ENCODE measurements around the gene DIDO1.

The DIDO1 gene

DNA sequence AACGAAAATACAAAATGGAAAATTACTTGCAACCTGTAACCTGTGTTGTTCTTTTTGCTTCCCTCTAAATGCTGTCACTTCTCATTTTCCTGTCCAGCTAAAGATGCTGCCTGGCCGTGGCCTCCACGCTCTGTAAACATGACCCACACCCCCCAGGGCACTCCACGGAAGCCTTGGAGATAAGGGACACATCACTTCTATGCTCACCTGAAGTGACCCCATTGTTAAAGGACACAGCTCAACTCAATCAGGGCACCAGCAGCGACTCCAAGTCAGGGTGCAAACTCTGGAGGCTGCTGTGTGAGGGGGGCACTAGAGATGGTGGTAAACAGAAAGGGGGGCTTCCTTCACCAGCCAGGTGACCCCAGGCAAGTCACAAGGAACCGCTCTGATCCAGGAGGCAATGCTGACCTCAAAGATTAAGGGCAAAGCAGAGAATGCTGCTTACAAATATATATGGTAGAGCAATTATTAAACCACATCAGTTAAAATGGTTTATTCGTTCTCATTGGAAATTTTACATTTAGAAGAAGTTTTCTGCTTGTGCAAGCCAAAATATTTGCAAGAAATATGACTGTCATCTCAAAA, 13.2 kb downstream of the DIDO1 start:
- TF ChIP-seq, protein P1, sequence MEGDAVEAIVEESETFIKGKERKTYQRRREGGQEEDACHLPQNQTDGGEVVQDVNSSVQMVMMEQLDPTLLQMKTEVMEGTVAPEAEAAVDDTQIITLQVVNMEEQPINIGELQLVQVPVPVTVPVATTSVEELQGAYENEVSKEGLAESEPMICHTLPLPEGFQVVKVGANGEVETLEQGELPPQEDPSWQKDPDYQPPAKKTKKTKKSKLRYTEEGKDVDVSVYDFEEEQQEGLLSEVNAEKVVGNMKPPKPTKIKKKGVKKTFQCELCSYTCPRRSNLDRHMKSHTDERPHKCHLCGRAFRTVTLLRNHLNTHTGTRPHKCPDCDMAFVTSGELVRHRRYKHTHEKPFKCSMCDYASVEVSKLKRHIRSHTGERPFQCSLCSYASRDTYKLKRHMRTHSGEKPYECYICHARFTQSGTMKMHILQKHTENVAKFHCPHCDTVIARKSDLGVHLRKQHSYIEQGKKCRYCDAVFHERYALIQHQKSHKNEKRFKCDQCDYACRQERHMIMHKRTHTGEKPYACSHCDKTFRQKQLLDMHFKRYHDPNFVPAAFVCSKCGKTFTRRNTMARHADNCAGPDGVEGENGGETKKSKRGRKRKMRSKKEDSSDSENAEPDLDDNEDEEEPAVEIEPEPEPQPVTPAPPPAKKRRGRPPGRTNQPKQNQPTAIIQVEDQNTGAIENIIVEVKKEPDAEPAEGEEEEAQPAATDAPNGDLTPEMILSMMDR (IDR thresholded peaks at IDR 0.05; ENCODE audit: low read length, missing control alignments) = no peak
- no peak overlapping the region for H3K4me3 ChIP-seq (replicated peaks; ENCODE audit: low read depth, low read length)
- no peak for DNase-seq (ENCODE audit: low read depth)

DNA sequence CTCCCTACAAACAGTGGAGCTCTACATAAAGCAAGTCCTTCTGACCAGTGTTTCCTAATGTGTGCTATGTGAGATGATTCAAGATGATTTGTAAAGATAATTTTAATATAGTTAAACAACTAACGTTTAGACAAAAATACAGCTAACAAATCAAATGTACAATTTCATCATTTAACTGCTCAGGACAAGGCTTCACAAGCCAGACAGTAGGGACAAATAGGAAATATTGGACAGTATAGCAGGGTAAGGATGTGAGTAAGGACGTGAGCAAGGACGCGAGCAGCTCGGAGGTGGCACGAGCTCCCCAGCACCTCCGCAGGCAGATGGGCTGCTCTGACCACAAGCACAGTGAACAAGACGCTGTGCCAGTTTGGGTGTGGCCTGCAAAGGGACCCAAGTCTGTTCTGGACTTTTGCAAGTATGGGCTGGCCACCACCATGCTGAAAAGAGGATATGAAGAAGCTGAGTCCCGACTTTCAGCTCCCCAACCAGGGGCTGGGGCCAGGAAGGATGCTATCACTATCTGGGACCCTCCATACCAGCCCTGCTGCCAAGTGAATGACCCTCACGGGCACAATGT, 14.5 kb downstream of the DIDO1 start:
- no peak overlapping the region for H3K4me3 ChIP-seq (replicated peaks; ENCODE audit: low read depth, low read length)
- TF ChIP-seq, protein P1 (IDR thresholded peaks at IDR 0.05; ENCODE audit: low read length, missing control alignments) = no peak
- no peak for DNase-seq (ENCODE audit: low read depth)

DNA sequence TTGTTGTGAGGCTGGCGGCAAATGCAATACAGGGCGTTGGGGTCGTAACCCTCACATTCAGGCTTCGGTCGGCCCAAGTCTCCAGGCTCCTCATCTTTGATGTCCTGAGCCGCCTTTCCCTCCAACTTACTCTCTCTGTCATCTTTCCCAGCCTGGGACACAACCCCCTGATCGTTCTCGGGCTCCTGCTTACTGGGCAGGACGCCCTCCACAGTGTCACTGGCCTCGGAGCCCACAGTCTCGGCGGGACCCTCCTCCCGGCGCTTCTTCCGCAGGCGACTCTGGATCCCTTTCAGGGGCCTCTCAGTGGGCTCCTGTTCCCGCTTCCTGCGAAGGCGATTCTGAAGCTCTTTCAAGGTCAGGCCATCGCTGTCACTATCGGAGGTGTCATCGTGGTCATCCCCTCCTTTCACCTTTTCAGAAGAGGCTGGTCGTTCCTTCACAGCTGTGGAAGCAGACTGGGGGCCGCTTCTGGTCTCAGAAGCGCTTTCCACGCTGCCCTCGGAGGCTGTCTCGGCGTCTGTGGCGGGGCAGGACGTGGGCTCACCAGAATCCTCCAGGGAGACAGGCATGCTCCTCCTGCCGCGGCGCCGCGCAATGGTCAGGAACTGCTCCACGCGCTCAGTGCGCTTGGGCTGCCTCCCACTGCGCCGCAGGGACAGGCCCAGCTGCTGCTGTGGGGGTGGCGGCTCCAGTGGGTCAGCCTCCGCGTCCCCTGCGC, 15.4 kb downstream of the DIDO1 start:
- no peak overlapping the region for H3K4me3 ChIP-seq (replicated peaks; ENCODE audit: low read depth, low read length)
- no peak for DNase-seq (ENCODE audit: low read depth)
- TF ChIP-seq, protein P1 (IDR thresholded peaks at IDR 0.05; ENCODE audit: low read length, missing control alignments) = no peak

DNA sequence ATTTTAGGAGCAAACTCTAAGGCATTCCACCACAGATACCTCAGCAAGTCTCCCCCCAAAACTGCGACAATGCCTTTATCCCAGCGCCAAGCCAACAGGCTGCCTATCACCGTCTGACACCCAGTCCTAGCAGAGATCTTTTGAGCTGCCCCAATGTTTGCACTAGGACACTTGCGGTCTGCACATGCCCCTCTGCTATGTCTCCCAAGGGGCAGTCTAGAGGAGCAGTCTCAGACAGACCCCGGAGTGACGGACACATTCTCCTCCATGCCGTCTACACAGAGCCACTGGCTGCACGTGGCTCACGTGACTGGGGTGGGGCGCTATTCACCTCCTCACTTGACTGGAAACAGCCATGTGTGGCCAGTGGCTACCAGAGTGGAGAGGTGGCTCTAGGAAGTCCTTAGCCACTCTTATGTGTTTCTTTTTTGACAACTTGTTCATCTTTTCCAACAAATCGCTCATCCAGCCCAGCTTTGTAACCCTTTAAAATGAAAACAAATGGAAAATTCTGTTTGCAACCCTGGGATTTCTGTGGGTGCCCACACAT, 16.0 kb downstream of the DIDO1 start:
- TF ChIP-seq, protein P1 (IDR thresholded peaks at IDR 0.05; ENCODE audit: low read length, missing control alignments) = no peak
- no peak for DNase-seq (ENCODE audit: low read depth)
- no peak overlapping the region for H3K4me3 ChIP-seq (replicated peaks; ENCODE audit: low read depth, low read length)

DNA sequence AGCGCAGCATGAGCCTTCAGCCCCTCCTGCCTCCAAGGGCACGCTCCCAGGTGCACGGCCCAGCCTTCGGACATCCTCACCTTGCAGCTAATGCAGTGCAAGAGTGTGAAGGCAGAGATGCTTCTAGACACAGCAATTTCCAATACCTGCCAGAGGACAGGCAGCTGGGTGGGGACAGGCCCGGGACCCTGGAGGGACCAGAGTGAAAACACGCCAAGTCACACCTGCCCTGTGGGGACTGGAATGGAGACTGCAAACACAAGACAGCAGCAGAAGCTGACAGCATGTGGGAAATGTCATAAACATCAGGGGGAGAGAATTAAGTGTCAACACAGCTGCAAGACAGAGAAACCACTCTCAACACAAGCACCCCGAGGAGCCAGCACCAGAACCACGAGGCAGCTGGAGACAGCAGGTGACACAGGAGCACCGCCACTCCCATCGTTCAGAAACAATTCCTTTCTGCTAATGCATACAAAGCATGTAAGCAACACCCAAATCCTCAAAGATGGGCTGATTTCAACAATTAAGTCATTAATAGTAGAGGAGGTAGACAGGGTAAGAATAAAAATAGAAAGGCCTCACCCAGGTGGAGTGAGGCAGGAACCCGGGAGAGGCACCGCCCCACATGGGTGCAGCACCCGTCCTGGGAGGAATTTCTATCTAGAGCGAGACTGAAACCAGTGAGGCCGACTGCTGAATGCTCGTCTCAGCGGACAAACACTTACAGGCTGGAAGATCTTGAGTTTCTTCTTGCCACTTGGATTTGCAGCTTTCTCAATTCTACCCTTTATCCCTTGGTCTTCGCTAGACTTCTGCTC, 17.1 kb downstream of the DIDO1 start:
- TF ChIP-seq, protein P1 (IDR thresholded peaks at IDR 0.05; ENCODE audit: low read length, missing control alignments) = no peak
- H3K4me3 ChIP-seq (replicated peaks; ENCODE audit: low read depth, low read length) = no peak overlapping the region
- no peak for DNase-seq (ENCODE audit: low read depth)

DNA sequence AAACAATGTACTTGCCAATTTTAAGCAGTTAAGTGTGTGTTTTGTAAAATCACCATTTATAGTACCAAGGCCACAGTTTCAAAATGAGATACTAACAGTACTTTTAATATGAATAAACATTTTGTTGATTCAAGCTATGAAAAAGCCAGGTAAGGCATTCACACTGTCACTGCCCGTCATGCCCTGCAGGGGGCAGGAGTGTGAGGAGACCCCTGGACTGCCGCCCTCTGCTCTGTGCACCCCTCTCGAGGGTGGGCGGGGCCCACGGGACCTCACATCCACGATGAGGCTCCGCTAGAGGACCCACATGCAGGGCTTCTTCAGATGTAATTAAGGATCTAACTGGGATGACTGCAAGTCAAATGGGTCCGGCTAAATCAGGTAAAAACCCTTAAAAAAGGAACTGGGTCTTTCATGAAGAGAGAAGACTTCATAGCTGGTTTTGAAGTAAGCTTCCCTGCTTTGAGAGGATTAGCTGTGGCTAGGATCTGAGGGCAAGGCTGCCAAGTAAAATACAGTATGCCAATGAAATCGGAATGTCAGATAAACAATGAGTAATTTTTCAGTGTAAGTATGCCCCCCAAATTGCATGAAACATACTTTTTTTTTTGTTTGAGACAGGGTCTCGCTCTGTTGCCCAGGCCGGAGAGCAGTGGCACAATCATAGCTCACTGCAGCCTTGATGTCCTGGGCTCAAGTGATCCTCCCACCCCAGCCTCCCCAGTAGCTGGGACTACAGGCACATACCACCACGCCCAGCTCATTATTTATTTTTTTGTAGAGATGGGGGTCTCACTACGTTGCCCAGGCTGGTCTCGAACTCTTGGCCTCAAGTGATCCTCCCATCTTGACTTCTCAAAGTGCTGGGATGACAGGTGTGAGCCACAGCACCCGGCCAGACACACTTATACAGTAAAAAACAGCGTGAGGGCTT, 18.7 kb downstream of the DIDO1 start:
- TF ChIP-seq, protein P1 (IDR thresholded peaks at IDR 0.05; ENCODE audit: low read length, missing control alignments) = peak; percentile 48
- DNase-seq (ENCODE audit: low read depth) = no peak
- H3K4me3 ChIP-seq (replicated peaks; ENCODE audit: low read depth, low read length) = no peak overlapping the region
